Measurements from ENCODE around the gene CTNND2.

GRCh38 chr5:11277323-11277722, 626.9 kb downstream of the CTNND2 start:
- no peak for TF ChIP-seq CTCF (IDR thresholded peaks at IDR 0.05; ENCODE audit: low read depth, low read length, poor library complexity, severe bottlenecking)
- no peak for TF ChIP-seq EZH2phosphoT487 (IDR thresholded peaks at IDR 0.05; ENCODE audit: borderline replicate concordance, low read length)

All from DOHH2 (cell line).